ENCODE results near the gene ZFHX3. TPM values are rescaled to one million over a fixed set of nuclear protein-coding genes. Genes with fewer than 3 reads are reported as not detected.

Gene ZFHX3
- total RNA-seq, 1 experiment from 2014 or later, result 1.5 TPM

GRCh38 chr16:72837846-72838585 is 209.9 kb downstream of the ZFHX3 start:
- Mint-ChIP-seq H3K4me3 (no peak overlapping the region), H3K36me3 (ENCODE audit: insufficient read depth in 1 of 3, low read depth in 3 of 3) (no peaks in the 10 kb centered on the region), H3K27ac (peak overlapping the region in 1 of 3 experiments; percentile 43; a peak in 1 of 7 replicates), H3K4me1 (peaks cover 10 to 16% of the 10 kb centered on the region in 2 experiments), H3K27me3 (ENCODE audit: low read depth) (peaks cover 2% of the 10 kb centered on the region), H3K9me3 (no peaks in the 10 kb centered on the region)
- Histone ChIP-seq H2AK5ac (ENCODE audit: insufficient read length, low read length) (no peak overlapping the region), H3K56ac (ENCODE audit: insufficient read length, low read depth, low read length) (no peak overlapping the region), H3K27me3 (ENCODE audit: insufficient read depth, low read length) (no peaks in the 10 kb centered on the region), H2BK5ac (ENCODE audit: insufficient read length, low read length) (no peak overlapping the region), H2BK15ac (ENCODE audit: low read depth, low read length) (no peak overlapping the region), H3K9ac (ENCODE audit: extremely low read depth, insufficient read length, low read length) (no peak overlapping the region), H4K8ac (replicated peaks; ENCODE audit: insufficient read length, low read depth, low read length) (no peak overlapping the region), H4K5ac (ENCODE audit: insufficient read length, low read depth, low read length) (no peak overlapping the region), H3K4ac (ENCODE audit: low read depth, low read length) (no peak overlapping the region), H3K14ac (ENCODE audit: insufficient read depth, low read length) (no peak overlapping the region), H3K27ac (ENCODE audit: insufficient read length, low read depth, low read length) (no peak overlapping the region), H4K91ac (ENCODE audit: insufficient read length, low read depth, low read length) (no peak overlapping the region), H3T11ph (ENCODE audit: low read length) (no peak overlapping the region), H3K79me1 (ENCODE audit: insufficient read depth, low read depth, low read length, poor library complexity, severe bottlenecking) (no peaks in the 10 kb centered on the region), H3K23me2 (ENCODE audit: insufficient read length, low read depth, low read length, poor library complexity, severe bottlenecking) (no peaks in the 10 kb centered on the region), H3K23ac (ENCODE audit: insufficient read length, low read depth, low read length) (no peak overlapping the region), H2BK20ac (ENCODE audit: low read depth, low read length, poor library complexity, severe bottlenecking) (no peak overlapping the region), H2BK12ac (ENCODE audit: insufficient read length, low read depth, low read length) (no peak overlapping the region), H3K4me2 (ENCODE audit: insufficient read depth, insufficient read length, low read length) (no peak overlapping the region), H3K9me3 (ENCODE audit: control insufficient read depth, low read depth, low read length) (no peaks in the 10 kb centered on the region), H3K79me2 (ENCODE audit: insufficient read depth, low read length) (no peaks in the 10 kb centered on the region), H2BK120ac (ENCODE audit: low read depth, low read length, poor library complexity, severe bottlenecking) (no peak overlapping the region), H4K20me1 (ENCODE audit: control insufficient read depth, insufficient read depth, insufficient read length) (no peaks in the 10 kb centered on the region), H3K18ac (ENCODE audit: insufficient read length, low read depth, low read length) (no peak overlapping the region), H2AFZ (ENCODE audit: low read length) (no peak overlapping the region), H3K4me1 (ENCODE audit: insufficient read depth, low read length) (no peaks in the 10 kb centered on the region)
- no CpG with 5 or more reads among the region's 9 CpGs for WGBS (ENCODE audit: extremely low coverage, insufficient read length, low lambda C conversion rate)
- no peak for TF ChIP-seq CTCF (conservative IDR thresholded peaks at IDR 0.05)
- peak; percentile 51 for DNase-seq

All from H9 (cell line).